Measurements from ENCODE around the gene FOXO1. TPM values are rescaled to one million over a fixed set of nuclear protein-coding genes. Genes with fewer than 3 reads are reported as not detected.

The FOXO1 gene
- total and polyA plus RNA-seq, 12 donors, result 3.4 to 31.2 (median 15.8) TPM

- no peak overlapping the region for H3K27ac ChIP-seq
- 87 to 89% methylated on average over 7 of the region's 7 CpGs for WGBS, 2 donors
- peak in 2 of 8 donors; percentile 15 to 22 for ATAC-seq
- no peaks in the 10 kb centered on the region for H3K27me3 ChIP-seq
- no peaks in the 10 kb centered on the region for H3K36me3 ChIP-seq
- DNase-seq, result no peak
- H3K4me3 ChIP-seq, result no peak overlapping the region
- TF ChIP-seq CTCF (IDR thresholded peaks at IDR 0.05), result no peak
- H3K9me3 ChIP-seq, result no peaks in the 10 kb centered on the region
- H3K4me1 ChIP-seq, result peaks cover 0 to 24% (median 9%) of the 10 kb centered on the region in 9 donors
- intact Hi-C loops (cut with DNase I), result no loop called here
These were observed 120.4 kb downstream of the FOXO1 start for GRCh38 chr13:40546047-40546446.

GRCh38 chr13:40540328-40541044 is 126.0 kb downstream of the FOXO1 start:
- 65 to 77% methylated on average over 8 of the region's 8 CpGs for WGBS, 2 donors
- H3K4me3 ChIP-seq, result no peak overlapping the region
- H3K36me3 ChIP-seq, result no peaks in the 10 kb centered on the region
- H3K9me3 ChIP-seq, result no peaks in the 10 kb centered on the region
- DNase-seq (no peak), ATAC-seq (peak; percentile 36 to 89 (median 72))
- H3K27me3 ChIP-seq, result no peaks in the 10 kb centered on the region
- H3K27ac ChIP-seq, result peak overlapping the region in 4 of 10 donors; percentile 10 to 49 (median 24)
- intact Hi-C loops (cut with DNase I), result no loop called here
- TF ChIP-seq CTCF (IDR thresholded peaks at IDR 0.05), result no peak
- H3K4me1 ChIP-seq, result peaks cover 0 to 24% (median 9%) of the 10 kb centered on the region in 9 donors

GRCh38 chr13:40539576-40540327 is 126.7 kb downstream of the FOXO1 start:
- H3K36me3 ChIP-seq, result no peaks in the 10 kb centered on the region
- H3K4me3 ChIP-seq, result no peak overlapping the region
- no peak for TF ChIP-seq CTCF (IDR thresholded peaks at IDR 0.05)
- H3K27me3 ChIP-seq, result no peaks in the 10 kb centered on the region
- H3K4me1 ChIP-seq, result peaks cover 0 to 24% (median 9%) of the 10 kb centered on the region in 9 donors
- ATAC-seq (peak in 1 of 8 donors; percentile 6), DNase-seq (no peak)
- H3K27ac ChIP-seq, result peak overlapping the region in 4 of 10 donors; percentile 10 to 49 (median 24)
- intact Hi-C loops (cut with DNase I), result no loop called here
- 75 to 88% methylated on average over 9 of the region's 9 CpGs for WGBS, 2 donors
- H3K9me3 ChIP-seq, result no peaks in the 10 kb centered on the region

- no peaks in the 10 kb centered on the region for H3K27me3 ChIP-seq
- 90 to 92% methylated on average over 13 of the region's 13 CpGs for WGBS, 2 donors
- no peaks in the 10 kb centered on the region for H3K36me3 ChIP-seq
- peaks cover 0 to 24% (median 9%) of the 10 kb centered on the region in 9 donors for H3K4me1 ChIP-seq
- ATAC-seq (no peak), DNase-seq (no peak)
- no peak for TF ChIP-seq CTCF (IDR thresholded peaks at IDR 0.05)
- H3K4me3 ChIP-seq, result no peak overlapping the region
- no peak overlapping the region for H3K27ac ChIP-seq
- H3K9me3 ChIP-seq, result no peaks in the 10 kb centered on the region
- intact Hi-C loops (cut with DNase I), result no loop called here
These were observed 129.1 kb downstream of the FOXO1 start for GRCh38 chr13:40537146-40537895.

Data from heart right ventricle (tissue), 16 donors.